ENCODE measurements around the gene KLHL3.

Gene KLHL3

GRCh38 chr5:137570070-137570469 is 165.8 kb downstream of the KLHL3 start:
- no peak for DNase-seq
